CD4-positive, alpha-beta T cell treated with Interleukin-21 for 1 hour (primary cell): Measurements from ENCODE around the gene DPM3.
"Not testable (repeated sequence)": the region's sequence is repeated elsewhere in the genome, so short reads cannot be mapped to it uniquely, and the experiment has no call there.

Source experiments
- DNase-seq: peaks from one replicate; pipeline ENCODE4 v3.0.0-alpha.2; 2020

DPM3 gene

GRCh38 chr1:155124503-155125463 is 15.5 kb downstream of the DPM3 start:
- DNase-seq: no peak

- no peak for DNase-seq
Observed at GRCh38 chr1:155123801-155124200, 16.5 kb downstream of the DPM3 start.

GRCh38 chr1:155122308-155122707 is 18.0 kb downstream of the DPM3 start:
- no peak for DNase-seq

- DNase-seq: no peak
Observed at GRCh38 chr1:155121249-155121648, 19.1 kb downstream of the DPM3 start.

- DNase-seq: no peak
Observed at GRCh38 chr1:155120253-155120652, 20.1 kb downstream of the DPM3 start.

GRCh38 chr1:155118090-155118489 is 22.2 kb downstream of the DPM3 start:
- not testable (repeated sequence) for DNase-seq

GRCh38 chr1:155117610-155118009 is 22.7 kb downstream of the DPM3 start:
- no peak for DNase-seq

- DNase-seq: no peak
Observed at GRCh38 chr1:155116113-155116764, 24.1 kb downstream of the DPM3 start.

- DNase-seq: no peak
Observed at GRCh38 chr1:155113450-155113980, 26.8 kb downstream of the DPM3 start.

GRCh38 chr1:155110826-155111225 is 29.5 kb downstream of the DPM3 start:
- no peak for DNase-seq

- no peak for DNase-seq
Observed at GRCh38 chr1:155110381-155110780, 29.9 kb downstream of the DPM3 start.

- no peak for DNase-seq
Observed at GRCh38 chr1:155108296-155108695, 32.0 kb downstream of the DPM3 start.

- DNase-seq: no peak
Observed at GRCh38 chr1:155107309-155108264, 32.7 kb downstream of the DPM3 start.

GRCh38 chr1:155106862-155107261 is 33.5 kb downstream of the DPM3 start:
- DNase-seq: no peak

- no peak for DNase-seq
Observed at GRCh38 chr1:155105604-155106011, 34.7 kb downstream of the DPM3 start.

GRCh38 chr1:155104605-155105534 is 35.5 kb downstream of the DPM3 start:
- DNase-seq: no peak

GRCh38 chr1:155103325-155103724 is 37.0 kb downstream of the DPM3 start:
- DNase-seq: no peak

- no peak for DNase-seq
Observed at GRCh38 chr1:155099331-155099730, 41.0 kb downstream of the DPM3 start.

- DNase-seq: no peak
Observed at GRCh38 chr1:155094622-155094948, 45.7 kb downstream of the DPM3 start.

- DNase-seq: peak; percentile 35
Observed at GRCh38 chr1:155093911-155094621, 46.3 kb downstream of the DPM3 start.

- no peak for DNase-seq
Observed at GRCh38 chr1:155092641-155093040, 47.7 kb downstream of the DPM3 start.
